ENCODE measurements around the gene NEDD8.

The NEDD8 gene

GRCh38 chr14:24192933-24193332 lies 39.2 kb downstream of the NEDD8 start:
- TF ChIP-seq CTCF (IDR thresholded peaks at IDR 0.05; ENCODE audit: low read depth, low read length, missing control alignments): no peak
- no peak overlapping the region for H3K4me3 ChIP-seq (replicated peaks; ENCODE audit: low read depth, low read length)
- no peak for DNase-seq (ENCODE audit: extremely low read depth, low read depth)

GRCh38 chr14:24190416-24190815 lies 41.8 kb downstream of the NEDD8 start:
- no peak for DNase-seq (ENCODE audit: extremely low read depth, low read depth)
- no peak overlapping the region for H3K4me3 ChIP-seq (replicated peaks; ENCODE audit: low read depth, low read length)
- TF ChIP-seq CTCF (IDR thresholded peaks at IDR 0.05; ENCODE audit: low read depth, low read length, missing control alignments): no peak

GRCh38 chr14:24189460-24189859 lies 42.7 kb downstream of the NEDD8 start:
- TF ChIP-seq CTCF (IDR thresholded peaks at IDR 0.05; ENCODE audit: low read depth, low read length, missing control alignments): no peak
- H3K4me3 ChIP-seq (replicated peaks; ENCODE audit: low read depth, low read length): peak overlapping the region; percentile 89; the same call in 1 of the 2 replicates
- DNase-seq (ENCODE audit: extremely low read depth, low read depth): no peak

GRCh38 chr14:24189059-24189375 lies 43.1 kb downstream of the NEDD8 start:
- no peak for TF ChIP-seq CTCF (IDR thresholded peaks at IDR 0.05; ENCODE audit: low read depth, low read length, missing control alignments)
- DNase-seq (ENCODE audit: extremely low read depth, low read depth): no peak
- peak overlapping the region; percentile 89 for H3K4me3 ChIP-seq (replicated peaks; ENCODE audit: low read depth, low read length)

GRCh38 chr14:24188251-24189058 lies 43.7 kb downstream of the NEDD8 start, which contains the start of gene IPO4:
TSS of gene IPO4 (minus strand) at chr14:24188816. CDS start at chr14:24188787, 29 bp downstream.
- DNase-seq (ENCODE audit: extremely low read depth, low read depth): peak; percentile 94
- TF ChIP-seq CTCF (IDR thresholded peaks at IDR 0.05; ENCODE audit: low read depth, low read length, missing control alignments): no peak
- H3K4me3 ChIP-seq (replicated peaks; ENCODE audit: low read depth, low read length): peak within 1 kb of the TSS; percentile 89

- DNase-seq (ENCODE audit: extremely low read depth, low read depth): no peak
- peak overlapping the region; percentile 89 for H3K4me3 ChIP-seq (replicated peaks; ENCODE audit: low read depth, low read length)
- no peak for TF ChIP-seq CTCF (IDR thresholded peaks at IDR 0.05; ENCODE audit: low read depth, low read length, missing control alignments)
These were observed 44.6 kb downstream of the NEDD8 start for GRCh38 chr14:24187539-24187915.
